ENCODE results near the gene GNPTG. TPM values are rescaled to one million over a fixed set of nuclear protein-coding genes. Genes with fewer than 3 reads are reported as not detected.

The GNPTG gene
- total and polyA plus RNA-seq, 2 donors (not counting 1 experiment from before 2014, with no cell fraction given): 76.0 to 109 TPM

DNA sequence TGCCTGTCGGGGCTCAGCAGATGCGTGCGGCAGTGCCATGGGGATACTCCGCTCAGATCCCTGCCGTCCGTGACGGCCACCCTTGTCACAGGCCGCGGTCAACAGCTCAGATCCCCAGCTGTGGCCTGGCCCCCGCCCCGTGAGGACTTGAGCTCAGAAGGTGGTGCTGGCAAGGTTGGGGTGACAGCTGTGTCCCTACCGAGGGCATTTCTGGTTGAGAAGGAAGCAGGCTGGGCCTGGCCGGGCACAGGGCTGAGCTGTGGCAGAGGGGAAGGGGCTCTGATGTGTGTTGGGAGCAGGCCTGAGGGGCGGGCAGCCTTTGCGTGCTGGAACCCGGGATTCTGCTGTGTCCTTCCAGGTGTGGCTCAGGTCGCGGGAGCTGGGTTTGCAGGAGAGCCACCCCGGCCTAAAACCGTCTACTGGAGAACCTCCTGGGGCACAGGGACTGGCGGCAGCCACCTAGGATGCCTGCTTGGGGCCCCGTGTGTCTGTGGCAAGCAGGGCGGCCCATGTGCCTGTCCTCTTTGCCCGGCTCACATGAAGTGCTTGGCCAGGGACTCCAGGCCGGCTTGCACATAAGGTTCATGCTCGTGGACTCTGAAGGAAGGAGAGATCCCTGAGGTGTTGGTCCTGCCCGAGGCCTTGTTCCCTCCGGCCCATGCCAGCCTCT lies 37.2 kb upstream of the GNPTG start:
- H3K36me3 ChIP-seq (replicated peaks in 1 of 2; ENCODE audit: control extremely low read depth in 1 of 2, control insufficient read depth in 1 of 2, extremely low read depth in 1 of 2, insufficient read depth in 2 of 2, low read length in 1 of 2): peaks cover 0 to 77% of the 10 kb centered on the region in 2 experiments
- ATAC-seq (ENCODE audit: low read depth) (no peak), DNase-seq (no peak)
- Mint-ChIP-seq H3K4me3 (no peak overlapping the region), H3K27me3 (no peaks in the 10 kb centered on the region), H3K9me3 (ENCODE audit: insufficient read depth) (no peaks in the 10 kb centered on the region), H3K27ac (no peak overlapping the region), H3K4me1 (peaks cover 38% of the 10 kb centered on the region)
- H4K20me1 ChIP-seq (ENCODE audit: control insufficient read depth, insufficient read depth, low read length, poor library complexity, severe bottlenecking): peaks cover 94% of the 10 kb centered on the region
- H3K4me2 ChIP-seq (replicated peaks; ENCODE audit: low read depth, low read length, poor library complexity, severe bottlenecking): no peak overlapping the region
- ChIA-PET CTCF (no interaction called here), POLR2A (no interaction called here)
- H2AFZ ChIP-seq (ENCODE audit: insufficient read depth, low read depth, low read length, poor library complexity, severe bottlenecking): no peak overlapping the region
- intact Hi-C loops (cut with micrococcal nuclease): no loop called here
- no peak overlapping the region for H3K4me3 ChIP-seq (ENCODE audit: control extremely low read depth in 1 of 5, extremely low read depth in 1 of 5, insufficient read depth in 1 of 5, low read depth in 2 of 5, low read length in 4 of 5)
- WGBS (ENCODE audit: insufficient coverage): 94% methylated on average over 28 of the region's 28 CpGs
- H3K9ac ChIP-seq (ENCODE audit: low read length): no peak overlapping the region
- peaks cover 21 to 33% of the 10 kb centered on the region in 2 donors for H3K4me1 ChIP-seq (ENCODE audit: control insufficient read depth in 2 of 2, insufficient read depth in 2 of 2, low read length in 2 of 2)
- no peaks in the 10 kb centered on the region for H3K9me3 ChIP-seq (ENCODE audit: control extremely low read depth in 1 of 3, control insufficient read depth in 2 of 3, insufficient read depth in 1 of 3, low read length in 2 of 3)
- peaks cover 94% of the 10 kb centered on the region for H3K79me2 ChIP-seq (ENCODE audit: control insufficient read depth, insufficient read depth, low read length)
- H3K27me3 ChIP-seq (replicated peaks in 1 of 4; ENCODE audit: control extremely low read depth in 1 of 4, control insufficient read depth in 3 of 4, insufficient read depth in 4 of 4, low read length in 3 of 4): no peaks in the 10 kb centered on the region
- no peak overlapping the region for H3K27ac ChIP-seq (ENCODE audit: low read length in 2 of 2)
- no peak for TF ChIP-seq EZH2 (IDR thresholded peaks at IDR 0.05; ENCODE audit: borderline replicate concordance, insufficient read depth, low read depth, low read length, poor library complexity, severe bottlenecking)
- TF ChIP-seq, protein P1, sequence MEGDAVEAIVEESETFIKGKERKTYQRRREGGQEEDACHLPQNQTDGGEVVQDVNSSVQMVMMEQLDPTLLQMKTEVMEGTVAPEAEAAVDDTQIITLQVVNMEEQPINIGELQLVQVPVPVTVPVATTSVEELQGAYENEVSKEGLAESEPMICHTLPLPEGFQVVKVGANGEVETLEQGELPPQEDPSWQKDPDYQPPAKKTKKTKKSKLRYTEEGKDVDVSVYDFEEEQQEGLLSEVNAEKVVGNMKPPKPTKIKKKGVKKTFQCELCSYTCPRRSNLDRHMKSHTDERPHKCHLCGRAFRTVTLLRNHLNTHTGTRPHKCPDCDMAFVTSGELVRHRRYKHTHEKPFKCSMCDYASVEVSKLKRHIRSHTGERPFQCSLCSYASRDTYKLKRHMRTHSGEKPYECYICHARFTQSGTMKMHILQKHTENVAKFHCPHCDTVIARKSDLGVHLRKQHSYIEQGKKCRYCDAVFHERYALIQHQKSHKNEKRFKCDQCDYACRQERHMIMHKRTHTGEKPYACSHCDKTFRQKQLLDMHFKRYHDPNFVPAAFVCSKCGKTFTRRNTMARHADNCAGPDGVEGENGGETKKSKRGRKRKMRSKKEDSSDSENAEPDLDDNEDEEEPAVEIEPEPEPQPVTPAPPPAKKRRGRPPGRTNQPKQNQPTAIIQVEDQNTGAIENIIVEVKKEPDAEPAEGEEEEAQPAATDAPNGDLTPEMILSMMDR (IDR thresholded peaks at IDR 0.05): no peak
